HL-60/S4 treated with retinoic acid at 250 ng/mL for 4 days and 3 days (cell line): ENCODE results near the gene BTK.
"Not testable (repeated sequence)": the region's sequence is repeated elsewhere in the genome, so short reads cannot be mapped to it uniquely, and the experiment has no call there.

Experiments
- in situ Hi-C: fragments of 300-500 bp; cut with MboI; formaldehyde crosslinking; loops from 2 replicates; pipeline ENCODE4 v1.7.0; 2022; ENCODE audit warnings: low sequenced_read_pairs

The BTK gene

DNA sequence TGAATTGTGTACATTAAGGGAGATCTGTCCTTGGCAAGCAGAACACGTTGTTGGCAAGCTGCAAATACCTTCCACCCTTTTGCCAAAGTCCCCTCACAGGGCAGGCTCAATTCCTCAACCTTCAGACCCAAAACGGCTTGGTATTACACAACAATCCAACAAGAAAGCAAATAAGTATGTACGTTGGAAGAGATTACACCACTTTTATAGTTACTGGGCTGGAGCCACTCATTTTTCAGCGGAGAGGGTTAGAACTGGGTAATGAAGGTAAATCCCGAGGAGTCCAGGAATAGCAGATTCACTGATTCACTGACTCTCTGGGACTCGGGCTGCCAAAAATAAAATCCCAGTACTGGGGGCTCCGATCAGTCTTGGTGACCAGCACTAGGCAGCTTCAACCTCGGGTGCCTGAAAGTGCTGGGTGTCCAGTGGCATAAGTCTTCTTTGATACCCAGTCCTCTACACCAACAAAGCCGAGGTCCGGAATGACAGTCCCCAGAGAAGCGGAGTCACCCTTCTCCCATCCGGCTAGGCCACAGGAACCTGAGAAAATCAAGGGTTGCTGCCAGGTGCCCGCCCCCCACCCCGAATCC is 38.0 kb downstream of the BTK start:
- in situ Hi-C loops = no loop called here

DNA sequence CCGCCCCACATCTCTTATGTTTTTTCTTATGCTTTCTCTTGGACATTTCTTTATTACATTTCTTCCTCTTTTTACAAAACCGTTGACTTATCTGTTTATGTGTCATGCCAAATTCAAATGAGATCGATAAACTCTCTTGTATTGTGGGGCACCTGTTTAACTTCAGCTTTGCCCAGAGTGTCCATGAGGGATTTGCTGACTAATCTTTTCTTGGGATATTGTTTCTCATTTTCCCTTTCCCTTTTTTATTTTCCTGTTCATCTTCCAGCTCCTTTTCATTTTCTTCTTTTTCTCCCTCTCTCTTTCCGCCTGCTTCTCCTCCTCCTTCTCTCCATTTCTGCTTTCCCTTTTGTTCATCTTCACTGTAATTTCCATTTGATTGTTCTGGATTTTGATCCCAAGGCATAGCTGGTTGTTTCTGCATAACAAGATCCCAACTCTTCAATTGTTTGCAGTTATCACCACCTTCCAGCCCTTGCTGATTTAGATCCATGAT is 48.2 kb downstream of the BTK start:
- in situ Hi-C loops = no loop called here

DNA sequence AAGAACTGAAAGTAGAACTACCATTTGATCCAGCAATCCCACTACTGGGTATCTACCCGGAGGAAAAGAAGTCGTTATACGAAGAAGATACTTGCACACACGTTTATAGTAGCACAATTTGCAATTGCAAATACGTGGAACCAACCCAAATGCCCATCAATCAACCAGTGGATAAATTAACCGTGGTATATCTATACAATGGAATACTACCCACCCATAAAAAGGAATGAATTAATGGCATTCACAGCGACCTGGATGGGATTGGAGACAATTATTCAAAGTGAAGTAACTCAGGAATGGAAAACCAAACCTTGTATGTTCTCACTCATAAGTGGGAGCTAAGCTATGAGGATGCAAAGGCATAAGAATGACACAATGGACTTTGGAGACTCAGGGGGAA is 51.7 kb downstream of the BTK start:
- in situ Hi-C loops = not testable (repeated sequence)

DNA sequence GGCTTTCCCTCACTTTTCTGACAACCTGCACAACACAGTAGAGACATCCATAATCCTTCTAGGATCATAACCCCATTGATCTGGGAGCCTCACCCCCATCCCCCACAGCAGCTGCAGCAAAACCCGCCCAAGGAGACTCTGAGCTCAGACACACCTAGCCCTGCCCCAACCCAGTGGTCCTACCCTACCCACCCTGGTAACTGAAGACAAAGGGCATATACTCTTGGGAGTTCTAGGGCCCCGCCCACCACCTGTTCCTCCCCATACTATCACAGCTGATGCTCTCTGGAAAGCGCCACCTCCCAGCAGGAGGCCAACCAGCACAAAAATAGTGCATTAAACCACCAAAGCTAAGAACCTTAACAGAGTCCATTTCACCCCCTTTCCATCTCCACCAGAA is 59.4 kb downstream of the BTK start:
- in situ Hi-C loops = not testable (repeated sequence)

DNA sequence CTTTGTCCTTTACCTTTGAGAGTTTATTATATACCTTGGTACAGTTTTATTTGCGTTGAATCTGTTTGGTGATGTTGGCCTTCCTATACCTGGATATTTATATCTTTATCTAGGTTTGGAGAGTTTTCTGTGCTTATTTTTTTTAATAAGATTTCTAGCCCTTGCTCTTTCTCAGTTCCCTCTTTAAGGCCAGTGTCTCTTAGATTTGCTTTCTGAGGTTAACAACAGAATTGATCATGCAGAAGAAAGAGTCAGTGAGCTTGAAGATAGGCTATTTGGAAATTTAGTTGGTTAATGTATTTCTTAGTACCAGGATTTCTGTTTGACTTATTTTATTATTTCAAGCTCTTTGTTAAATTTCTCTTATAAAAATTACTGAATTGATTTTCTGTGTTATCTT is 82.2 kb downstream of the BTK start:
- in situ Hi-C loops = no loop called here
